Measurements from ENCODE around the gene LZTS3. TPM values are rescaled to one million over a fixed set of nuclear protein-coding genes. Genes with fewer than 3 reads are reported as not detected.
A peak's percentile ranks its signal among the peaks of the same experiment; 100 is the strongest.

The LZTS3 gene
- total and polyA plus RNA-seq, 2 of the 13 experiments (the other 11 are each of a cell fraction or from before 2014, with no cell fraction given) = 10.1 to 31.3 TPM

DNA sequence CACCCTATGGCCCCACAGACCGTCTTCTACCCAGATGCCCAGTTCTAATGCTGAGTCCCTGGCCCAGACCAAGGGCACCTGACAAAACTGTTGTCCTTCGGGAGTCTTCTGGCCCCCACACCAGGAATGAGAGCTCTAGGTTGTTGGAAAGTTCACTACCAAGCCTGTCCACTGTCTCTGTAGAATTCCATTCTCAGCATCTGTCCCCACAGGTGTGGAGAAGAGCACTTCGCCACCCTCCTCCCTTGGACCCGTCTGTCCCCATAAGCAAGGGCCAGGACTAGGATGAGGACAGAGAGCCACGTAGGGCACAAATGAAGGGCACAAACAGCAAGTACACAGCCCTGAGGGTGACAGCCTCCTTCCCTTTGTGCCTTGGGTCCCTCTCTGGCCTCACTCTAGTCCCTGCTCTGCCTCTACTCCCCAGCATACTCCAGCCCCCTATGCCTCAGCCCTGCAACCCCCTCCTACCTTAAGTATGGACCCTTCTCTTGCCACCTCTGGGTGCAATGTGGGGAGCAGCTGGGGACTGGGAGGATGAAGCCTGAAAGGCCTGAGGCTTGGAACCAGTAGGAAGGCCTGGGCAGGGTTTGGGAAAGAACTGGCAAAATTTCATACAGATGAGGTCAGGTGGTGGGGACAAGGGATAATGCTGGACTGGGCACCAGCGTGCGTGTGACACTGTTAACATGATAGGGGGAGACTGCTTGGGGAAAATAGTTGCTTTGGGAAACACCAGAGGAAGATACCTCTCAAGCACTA is 4.3 kb downstream of the LZTS3 start (continued):
- TF ChIP-seq, protein P1, sequence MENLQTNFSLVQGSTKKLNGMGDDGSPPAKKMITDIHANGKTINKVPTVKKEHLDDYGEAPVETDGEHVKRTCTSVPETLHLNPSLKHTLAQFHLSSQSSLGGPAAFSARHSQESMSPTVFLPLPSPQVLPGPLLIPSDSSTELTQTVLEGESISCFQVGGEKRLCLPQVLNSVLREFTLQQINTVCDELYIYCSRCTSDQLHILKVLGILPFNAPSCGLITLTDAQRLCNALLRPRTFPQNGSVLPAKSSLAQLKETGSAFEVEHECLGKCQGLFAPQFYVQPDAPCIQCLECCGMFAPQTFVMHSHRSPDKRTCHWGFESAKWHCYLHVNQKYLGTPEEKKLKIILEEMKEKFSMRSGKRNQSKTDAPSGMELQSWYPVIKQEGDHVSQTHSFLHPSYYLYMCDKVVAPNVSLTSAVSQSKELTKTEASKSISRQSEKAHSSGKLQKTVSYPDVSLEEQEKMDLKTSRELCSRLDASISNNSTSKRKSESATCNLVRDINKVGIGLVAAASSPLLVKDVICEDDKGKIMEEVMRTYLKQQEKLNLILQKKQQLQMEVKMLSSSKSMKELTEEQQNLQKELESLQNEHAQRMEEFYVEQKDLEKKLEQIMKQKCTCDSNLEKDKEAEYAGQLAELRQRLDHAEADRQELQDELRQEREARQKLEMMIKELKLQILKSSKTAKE (CRISPR knock-in tag; IDR thresholded peaks at IDR 0.05; ENCODE audit: borderline replicate concordance) = 0 out of 2 replicates have a peak, but pooled peaks have one; percentile 5

DNA sequence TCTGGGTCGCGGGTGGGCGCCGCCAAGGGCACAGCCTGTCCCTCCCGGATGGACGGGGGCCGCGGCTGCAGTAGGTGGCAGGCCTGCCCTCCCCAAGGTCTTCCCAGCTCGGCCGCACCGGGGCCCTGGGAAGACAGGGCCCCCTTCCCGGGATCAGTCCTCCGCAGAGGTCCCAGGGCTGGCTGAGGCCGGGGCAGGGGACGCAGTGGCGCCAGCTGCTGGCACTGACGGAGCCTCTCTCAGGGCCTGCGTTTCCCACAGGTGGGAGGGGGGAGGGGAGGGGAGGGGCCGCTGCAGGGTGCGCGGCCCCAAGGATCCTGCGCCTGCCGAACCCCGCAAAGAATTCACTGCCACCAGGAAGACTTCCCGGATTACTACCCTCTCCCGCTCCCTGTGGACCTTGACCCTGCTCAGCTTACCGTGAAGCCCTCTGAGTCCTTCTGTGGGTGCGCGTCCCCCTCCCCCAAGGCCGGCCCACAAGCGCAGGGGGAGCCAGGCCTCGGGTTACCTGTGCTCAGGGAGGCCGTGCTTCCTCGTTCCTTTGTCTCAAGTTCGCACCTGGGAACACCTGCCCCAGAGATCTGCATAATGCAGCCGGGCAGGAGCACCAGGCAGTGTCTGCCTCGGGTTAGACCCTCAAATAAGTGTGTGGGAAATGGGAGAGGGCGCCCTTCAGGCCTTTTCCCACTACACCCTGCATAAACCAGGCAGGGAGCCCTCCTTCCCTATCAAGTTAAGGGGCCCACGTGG is 5.1 kb downstream of the LZTS3 start:
- BruUV-seq (replicated peaks) = TSS peak; percentile 67
- H3K36me3 ChIP-seq (replicated peaks in 1 of 2; ENCODE audit: control insufficient read depth in 1 of 2, insufficient read depth in 2 of 2, low read length in 2 of 2) = no peaks in the 10 kb centered on the region
- peak; percentile 57 for FAIRE-seq
- intact Hi-C loops (cut with micrococcal nuclease; ENCODE audit: unreplicated experiment) (loop anchor here (10.0 kb wide), 1 partner anchor 77 kb away; no protein-coding TSS in a partner anchor), in situ Hi-C loops (cut with HindIII; ENCODE audit: extremely low pct_ligation_motif_present, low pct_unique_long_range_greater_than_20kb) (no loop called here)
- peak overlapping the region; percentile 76 for H3K9ac ChIP-seq (ENCODE audit: insufficient read depth, low read depth, low read length)
- H3K9me3 ChIP-seq (ENCODE audit: low read length) = no peaks in the 10 kb centered on the region
- H3K4me1 ChIP-seq (ENCODE audit: insufficient read depth, low read length) = peaks cover 63% of the 10 kb centered on the region
- peak; percentile 68 for ATAC-seq
- no peaks in the 10 kb centered on the region; a peak in 1 of 5 replicates for H3K27me3 ChIP-seq (ENCODE audit: control insufficient read depth in 1 of 2, insufficient read depth in 2 of 2, low read length in 2 of 2)
- WGBS (ENCODE audit: low lambda C conversion rate) = 23% methylated on average over 19 of the region's 39 CpGs
- peak overlapping the region; percentile 50 to 76 (median 55); a peak in 5 of 6 replicates for H3K4me3 ChIP-seq (replicated peaks in 1 of 3; ENCODE audit: insufficient read depth in 1 of 3, low read depth in 2 of 3, low read length in 3 of 3)
- peak overlapping the region; percentile 64 for H3K27ac ChIP-seq (ENCODE audit: extremely low read length, insufficient read depth, low read length)
- peak overlapping the region; percentile 96 for H3K4me2 ChIP-seq (ENCODE audit: low read depth, low read length)
- no peaks in the 10 kb centered on the region for H4K20me1 ChIP-seq (ENCODE audit: insufficient read depth, low read length)
- no peaks in the 10 kb centered on the region for H3K79me2 ChIP-seq (ENCODE audit: insufficient read depth, low read length)
- H2AFZ ChIP-seq (ENCODE audit: low read length) = peak overlapping the region; percentile 8
- ChIA-PET POLR2A (interaction anchor here (0.7 to 6.5 kb wide), 10 partner anchors 9 to 57 kb away, joined by 3 to 81 read pairs (median 3); partner anchors contain the start of genes FASTKD5, ITPA and UBOX5), CTCF (ENCODE audit: low intra/inter-chr PET ratio, low total read pairs) (interaction anchor here (1.5 kb wide), 1 partner anchor 50 kb away, joined by 8 read pairs; no protein-coding TSS in a partner anchor)
- peak; percentile 86 for DNase-seq (ENCODE audit: low spot score)
- TF ChIP-seq, protein P2, sequence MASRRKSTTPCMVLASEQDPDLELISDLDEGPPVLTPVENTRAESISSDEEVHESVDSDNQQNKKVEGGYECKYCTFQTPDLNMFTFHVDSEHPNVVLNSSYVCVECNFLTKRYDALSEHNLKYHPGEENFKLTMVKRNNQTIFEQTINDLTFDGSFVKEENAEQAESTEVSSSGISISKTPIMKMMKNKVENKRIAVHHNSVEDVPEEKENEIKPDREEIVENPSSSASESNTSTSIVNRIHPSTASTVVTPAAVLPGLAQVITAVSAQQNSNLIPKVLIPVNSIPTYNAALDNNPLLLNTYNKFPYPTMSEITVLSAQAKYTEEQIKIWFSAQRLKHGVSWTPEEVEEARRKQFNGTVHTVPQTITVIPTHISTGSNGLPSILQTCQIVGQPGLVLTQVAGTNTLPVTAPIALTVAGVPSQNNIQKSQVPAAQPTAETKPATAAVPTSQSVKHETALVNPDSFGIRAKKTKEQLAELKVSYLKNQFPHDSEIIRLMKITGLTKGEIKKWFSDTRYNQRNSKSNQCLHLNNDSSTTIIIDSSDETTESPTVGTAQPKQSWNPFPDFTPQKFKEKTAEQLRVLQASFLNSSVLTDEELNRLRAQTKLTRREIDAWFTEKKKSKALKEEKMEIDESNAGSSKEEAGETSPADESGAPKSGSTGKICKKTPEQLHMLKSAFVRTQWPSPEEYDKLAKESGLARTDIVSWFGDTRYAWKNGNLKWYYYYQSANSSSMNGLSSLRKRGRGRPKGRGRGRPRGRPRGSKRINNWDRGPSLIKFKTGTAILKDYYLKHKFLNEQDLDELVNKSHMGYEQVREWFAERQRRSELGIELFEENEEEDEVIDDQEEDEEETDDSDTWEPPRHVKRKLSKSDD (CRISPR knock-in tag; IDR thresholded peaks at IDR 0.05; ENCODE audit: low read depth) = peak; percentile 57; the same call in 1 of the 2 replicates
- TF ChIP-seq, protein P3, sequence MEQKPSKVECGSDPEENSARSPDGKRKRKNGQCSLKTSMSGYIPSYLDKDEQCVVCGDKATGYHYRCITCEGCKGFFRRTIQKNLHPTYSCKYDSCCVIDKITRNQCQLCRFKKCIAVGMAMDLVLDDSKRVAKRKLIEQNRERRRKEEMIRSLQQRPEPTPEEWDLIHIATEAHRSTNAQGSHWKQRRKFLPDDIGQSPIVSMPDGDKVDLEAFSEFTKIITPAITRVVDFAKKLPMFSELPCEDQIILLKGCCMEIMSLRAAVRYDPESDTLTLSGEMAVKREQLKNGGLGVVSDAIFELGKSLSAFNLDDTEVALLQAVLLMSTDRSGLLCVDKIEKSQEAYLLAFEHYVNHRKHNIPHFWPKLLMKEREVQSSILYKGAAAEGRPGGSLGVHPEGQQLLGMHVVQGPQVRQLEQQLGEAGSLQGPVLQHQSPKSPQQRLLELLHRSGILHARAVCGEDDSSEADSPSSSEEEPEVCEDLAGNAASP (CRISPR knock-in tag; IDR thresholded peaks at IDR 0.05; ENCODE audit: borderline replicate concordance) = peak; percentile 81; the same call in 1 of the 2 replicates
- TF ChIP-seq GABPA (IDR thresholded peaks at IDR 0.05; ENCODE audit: low read depth, low read length) = no peak
- TF ChIP-seq GABPA (CRISPR knock-in tag; IDR thresholded peaks at IDR 0.05; ENCODE audit: low read depth) = 0 out of 2 replicates have a peak, but pooled peaks have one; percentile 23
- peak; percentile 55; the same call in 1 of the 2 replicates for TF ChIP-seq ZNF652 (CRISPR knock-in tag; IDR thresholded peaks at IDR 0.05; ENCODE audit: borderline replicate concordance, low read depth)
- TF ChIP-seq ZNF558 (CRISPR knock-in tag; IDR thresholded peaks at IDR 0.05; ENCODE audit: borderline replicate concordance) = peak; percentile 78; the same call in 1 of the 2 replicates
- TF ChIP-seq MXI1 (IDR thresholded peaks at IDR 0.05; ENCODE audit: borderline replicate concordance, low read depth, low read length) = peak; percentile 21; the same call in 1 of the 3 replicates
- TF ChIP-seq, protein P4, sequence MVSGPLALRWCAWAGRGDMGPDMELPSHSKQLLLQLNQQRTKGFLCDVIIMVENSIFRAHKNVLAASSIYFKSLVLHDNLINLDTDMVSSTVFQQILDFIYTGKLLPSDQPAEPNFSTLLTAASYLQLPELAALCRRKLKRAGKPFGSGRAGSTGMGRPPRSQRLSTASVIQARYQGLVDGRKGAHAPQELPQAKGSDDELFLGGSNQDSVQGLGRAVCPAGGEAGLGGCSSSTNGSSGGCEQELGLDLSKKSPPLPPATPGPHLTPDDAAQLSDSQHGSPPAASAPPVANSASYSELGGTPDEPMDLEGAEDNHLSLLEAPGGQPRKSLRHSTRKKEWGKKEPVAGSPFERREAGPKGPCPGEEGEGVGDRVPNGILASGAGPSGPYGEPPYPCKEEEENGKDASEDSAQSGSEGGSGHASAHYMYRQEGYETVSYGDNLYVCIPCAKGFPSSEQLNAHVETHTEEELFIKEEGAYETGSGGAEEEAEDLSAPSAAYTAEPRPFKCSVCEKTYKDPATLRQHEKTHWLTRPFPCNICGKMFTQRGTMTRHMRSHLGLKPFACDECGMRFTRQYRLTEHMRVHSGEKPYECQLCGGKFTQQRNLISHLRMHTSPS (CRISPR knock-in tag; IDR thresholded peaks at IDR 0.05; ENCODE audit: low read depth) = peak; percentile 79; the same call in 1 of the 2 replicates
